ENCODE data around the gene CIDEB. TPM values are rescaled to one million over a fixed set of nuclear protein-coding genes. Genes with fewer than 3 reads are reported as not detected.

CIDEB gene
- total and polyA plus RNA-seq, 2 of the 13 experiments (the other 11 are each of a cell fraction or from before 2014, with no cell fraction given), result 35.8 to 110 TPM

DNA sequence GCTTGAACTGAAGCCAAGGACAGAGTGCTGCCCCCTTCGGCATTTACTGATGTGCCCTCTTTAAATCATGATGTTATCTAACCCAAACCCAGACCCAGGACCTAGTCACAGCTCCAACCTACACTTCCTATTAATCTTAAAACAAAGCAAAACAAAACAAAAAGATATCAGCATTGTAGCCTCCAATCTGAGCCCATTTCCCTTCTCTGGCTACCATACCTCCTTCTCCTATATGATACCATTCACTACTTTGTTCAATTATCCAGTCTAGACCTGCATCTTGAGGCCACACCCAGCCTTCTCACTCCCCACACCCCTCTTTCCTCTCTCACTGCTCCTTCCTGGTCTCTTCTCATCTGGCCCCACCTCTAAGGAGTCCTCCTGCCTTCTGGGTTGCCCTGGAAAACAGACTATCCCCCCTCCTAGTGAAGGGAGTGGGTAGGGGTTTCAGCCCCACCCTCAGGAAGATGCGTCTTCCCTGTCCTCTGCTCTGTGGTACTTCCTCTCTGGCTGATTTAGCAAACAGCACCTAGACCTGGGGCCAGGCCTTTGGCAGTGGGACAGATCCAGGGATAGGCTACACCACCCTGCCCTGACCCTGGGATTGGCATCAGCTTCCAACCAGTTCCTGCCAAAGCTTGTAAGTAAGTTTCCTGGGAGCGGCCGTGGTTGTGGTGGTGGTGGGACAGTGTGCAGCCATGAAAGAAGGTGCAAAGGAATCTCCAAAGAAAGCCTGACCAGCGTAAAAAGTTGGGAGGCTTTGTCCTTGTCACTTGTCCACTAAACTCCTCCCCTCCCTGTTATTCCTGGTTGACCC is 6.8 kb upstream of the CIDEB start (continued):
- TF ChIP-seq HOXD1 (CRISPR knock-in tag; IDR thresholded peaks at IDR 0.05), result no peak
- TF ChIP-seq ZNF557 (CRISPR knock-in tag; IDR thresholded peaks at IDR 0.05), result no peak
- TF ChIP-seq, protein P1, sequence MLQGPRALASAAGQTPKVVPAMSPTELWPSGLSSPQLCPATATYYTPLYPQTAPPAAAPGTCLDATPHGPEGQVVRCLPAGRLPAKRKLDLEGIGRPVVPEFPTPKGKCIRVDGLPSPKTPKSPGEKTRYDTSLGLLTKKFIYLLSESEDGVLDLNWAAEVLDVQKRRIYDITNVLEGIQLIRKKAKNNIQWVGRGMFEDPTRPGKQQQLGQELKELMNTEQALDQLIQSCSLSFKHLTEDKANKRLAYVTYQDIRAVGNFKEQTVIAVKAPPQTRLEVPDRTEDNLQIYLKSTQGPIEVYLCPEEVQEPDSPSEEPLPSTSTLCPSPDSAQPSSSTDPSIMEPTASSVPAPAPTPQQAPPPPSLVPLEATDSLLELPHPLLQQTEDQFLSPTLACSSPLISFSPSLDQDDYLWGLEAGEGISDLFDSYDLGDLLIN (CRISPR knock-in tag; IDR thresholded peaks at IDR 0.05; ENCODE audit: borderline replicate concordance), result no peak
- TF ChIP-seq ZNF713 (CRISPR knock-in tag; IDR thresholded peaks at IDR 0.05), result no peak
- peak; percentile 23; the same call in 1 of the 2 replicates for TF ChIP-seq SSRP1 (CRISPR knock-in tag; IDR thresholded peaks at IDR 0.05)
- TF ChIP-seq SRF (IDR thresholded peaks at IDR 0.05; ENCODE audit: low read depth, low read length), result no peak
- TF ChIP-seq ZNF7 (CRISPR knock-in tag; IDR thresholded peaks at IDR 0.05), result no peak
- no peak for TF ChIP-seq KMT2A (CRISPR knock-in tag; IDR thresholded peaks at IDR 0.05)
- TF ChIP-seq, protein P2, sequence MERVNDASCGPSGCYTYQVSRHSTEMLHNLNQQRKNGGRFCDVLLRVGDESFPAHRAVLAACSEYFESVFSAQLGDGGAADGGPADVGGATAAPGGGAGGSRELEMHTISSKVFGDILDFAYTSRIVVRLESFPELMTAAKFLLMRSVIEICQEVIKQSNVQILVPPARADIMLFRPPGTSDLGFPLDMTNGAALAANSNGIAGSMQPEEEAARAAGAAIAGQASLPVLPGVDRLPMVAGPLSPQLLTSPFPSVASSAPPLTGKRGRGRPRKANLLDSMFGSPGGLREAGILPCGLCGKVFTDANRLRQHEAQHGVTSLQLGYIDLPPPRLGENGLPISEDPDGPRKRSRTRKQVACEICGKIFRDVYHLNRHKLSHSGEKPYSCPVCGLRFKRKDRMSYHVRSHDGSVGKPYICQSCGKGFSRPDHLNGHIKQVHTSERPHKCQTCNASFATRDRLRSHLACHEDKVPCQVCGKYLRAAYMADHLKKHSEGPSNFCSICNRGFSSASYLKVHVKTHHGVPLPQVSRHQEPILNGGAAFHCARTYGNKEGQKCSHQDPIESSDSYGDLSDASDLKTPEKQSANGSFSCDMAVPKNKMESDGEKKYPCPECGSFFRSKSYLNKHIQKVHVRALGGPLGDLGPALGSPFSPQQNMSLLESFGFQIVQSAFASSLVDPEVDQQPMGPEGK (CRISPR knock-in tag; IDR thresholded peaks at IDR 0.05), result no peak
- TF ChIP-seq ZNF256 (CRISPR knock-in tag; conservative IDR thresholded peaks at IDR 0.05), result no peak
- TF ChIP-seq, protein P3, sequence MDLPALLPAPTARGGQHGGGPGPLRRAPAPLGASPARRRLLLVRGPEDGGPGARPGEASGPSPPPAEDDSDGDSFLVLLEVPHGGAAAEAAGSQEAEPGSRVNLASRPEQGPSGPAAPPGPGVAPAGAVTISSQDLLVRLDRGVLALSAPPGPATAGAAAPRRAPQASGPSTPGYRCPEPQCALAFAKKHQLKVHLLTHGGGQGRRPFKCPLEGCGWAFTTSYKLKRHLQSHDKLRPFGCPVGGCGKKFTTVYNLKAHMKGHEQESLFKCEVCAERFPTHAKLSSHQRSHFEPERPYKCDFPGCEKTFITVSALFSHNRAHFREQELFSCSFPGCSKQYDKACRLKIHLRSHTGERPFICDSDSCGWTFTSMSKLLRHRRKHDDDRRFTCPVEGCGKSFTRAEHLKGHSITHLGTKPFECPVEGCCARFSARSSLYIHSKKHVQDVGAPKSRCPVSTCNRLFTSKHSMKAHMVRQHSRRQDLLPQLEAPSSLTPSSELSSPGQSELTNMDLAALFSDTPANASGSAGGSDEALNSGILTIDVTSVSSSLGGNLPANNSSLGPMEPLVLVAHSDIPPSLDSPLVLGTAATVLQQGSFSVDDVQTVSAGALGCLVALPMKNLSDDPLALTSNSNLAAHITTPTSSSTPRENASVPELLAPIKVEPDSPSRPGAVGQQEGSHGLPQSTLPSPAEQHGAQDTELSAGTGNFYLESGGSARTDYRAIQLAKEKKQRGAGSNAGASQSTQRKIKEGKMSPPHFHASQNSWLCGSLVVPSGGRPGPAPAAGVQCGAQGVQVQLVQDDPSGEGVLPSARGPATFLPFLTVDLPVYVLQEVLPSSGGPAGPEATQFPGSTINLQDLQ (CRISPR knock-in tag; IDR thresholded peaks at IDR 0.05), result no peak
- no peak for TF ChIP-seq ZNF616 (CRISPR knock-in tag; IDR thresholded peaks at IDR 0.05; ENCODE audit: low read depth)
- TF ChIP-seq PHF5A (CRISPR knock-in tag; IDR thresholded peaks at IDR 0.05; ENCODE audit: low read depth, unreplicated experiment), result no peak
- TF ChIP-seq ZNF781 (CRISPR knock-in tag; IDR thresholded peaks at IDR 0.05; ENCODE audit: borderline replicate concordance, not compliant biosample characterization), result peak; percentile 42
- TF ChIP-seq, protein P4, sequence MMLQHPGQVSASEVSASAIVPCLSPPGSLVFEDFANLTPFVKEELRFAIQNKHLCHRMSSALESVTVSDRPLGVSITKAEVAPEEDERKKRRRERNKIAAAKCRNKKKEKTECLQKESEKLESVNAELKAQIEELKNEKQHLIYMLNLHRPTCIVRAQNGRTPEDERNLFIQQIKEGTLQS (CRISPR knock-in tag; IDR thresholded peaks at IDR 0.05), result no peak
- TF ChIP-seq SCMH1 (CRISPR knock-in tag; IDR thresholded peaks at IDR 0.05; ENCODE audit: borderline replicate concordance), result no peak
- TF ChIP-seq YEATS2 (CRISPR knock-in tag; IDR thresholded peaks at IDR 0.05; ENCODE audit: borderline replicate concordance), result no peak
- TF ChIP-seq, protein P5, sequence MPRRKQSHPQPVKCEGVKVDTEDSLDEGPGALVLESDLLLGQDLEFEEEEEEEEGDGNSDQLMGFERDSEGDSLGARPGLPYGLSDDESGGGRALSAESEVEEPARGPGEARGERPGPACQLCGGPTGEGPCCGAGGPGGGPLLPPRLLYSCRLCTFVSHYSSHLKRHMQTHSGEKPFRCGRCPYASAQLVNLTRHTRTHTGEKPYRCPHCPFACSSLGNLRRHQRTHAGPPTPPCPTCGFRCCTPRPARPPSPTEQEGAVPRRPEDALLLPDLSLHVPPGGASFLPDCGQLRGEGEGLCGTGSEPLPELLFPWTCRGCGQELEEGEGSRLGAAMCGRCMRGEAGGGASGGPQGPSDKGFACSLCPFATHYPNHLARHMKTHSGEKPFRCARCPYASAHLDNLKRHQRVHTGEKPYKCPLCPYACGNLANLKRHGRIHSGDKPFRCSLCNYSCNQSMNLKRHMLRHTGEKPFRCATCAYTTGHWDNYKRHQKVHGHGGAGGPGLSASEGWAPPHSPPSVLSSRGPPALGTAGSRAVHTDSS (CRISPR knock-in tag; conservative IDR thresholded peaks at IDR 0.05), result no peak
- TF ChIP-seq, protein P6, sequence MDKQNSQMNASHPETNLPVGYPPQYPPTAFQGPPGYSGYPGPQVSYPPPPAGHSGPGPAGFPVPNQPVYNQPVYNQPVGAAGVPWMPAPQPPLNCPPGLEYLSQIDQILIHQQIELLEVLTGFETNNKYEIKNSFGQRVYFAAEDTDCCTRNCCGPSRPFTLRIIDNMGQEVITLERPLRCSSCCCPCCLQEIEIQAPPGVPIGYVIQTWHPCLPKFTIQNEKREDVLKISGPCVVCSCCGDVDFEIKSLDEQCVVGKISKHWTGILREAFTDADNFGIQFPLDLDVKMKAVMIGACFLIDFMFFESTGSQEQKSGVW (CRISPR knock-in tag; IDR thresholded peaks at IDR 0.05; ENCODE audit: borderline replicate concordance), result no peak

All from HepG2 (cell line).